IPS DF 6.9 (cell line): ENCODE measurements around the gene PPP2R5C.

Source experiments
- DNase-seq: peaks from one replicate; pipeline ENCODE4 v3.0.0-alpha.2; 2013; ENCODE audit warnings: low read depth, low spot score
- H3K27ac ChIP-seq: one replicate; pipeline ENCODE4 v1.5.1; 2013; ENCODE audit warnings: low read length, control low read depth
- H3K27me3 ChIP-seq: 2 replicates; pipeline ENCODE4 v1.6.1; 2013; ENCODE audit warnings: mild to moderate bottlenecking, low read length; ENCODE audit not compliant: control insufficient read depth, insufficient read depth
- H3K36me3 ChIP-seq: 2 replicates; pipeline ENCODE4 v1.6.1; 2013; ENCODE audit warnings: low read length; ENCODE audit not compliant: control insufficient read depth, insufficient read depth
- H3K4me1 ChIP-seq: 2 replicates; pipeline ENCODE4 v1.6.1; 2013; ENCODE audit warnings: low read length; ENCODE audit not compliant: control insufficient read depth, insufficient read depth
- H3K4me3 ChIP-seq: 2 replicates; pipeline ENCODE4 v1.5.1; 2013; ENCODE audit warnings: mild to moderate bottlenecking, low read length
- H3K9me3 ChIP-seq: 2 replicates; pipeline ENCODE4 v1.6.1; 2013; ENCODE audit warnings: low read length, inconsistent platforms; ENCODE audit not compliant: control insufficient read depth, insufficient read depth
- WGBS: extraction: QIAGEN DNeasy Blood & Tissue Kit; methylation state at CpG from one replicate; pipeline ENCODE4 v1.1.7; 2013; ENCODE audit warnings: mixed read lengths, missing lambda C conversion rate; ENCODE audit not compliant: insufficient read length, insufficient coverage; 5-methylcytosine and 5-hydroxymethylcytosine counted together

The PPP2R5C gene

DNA sequence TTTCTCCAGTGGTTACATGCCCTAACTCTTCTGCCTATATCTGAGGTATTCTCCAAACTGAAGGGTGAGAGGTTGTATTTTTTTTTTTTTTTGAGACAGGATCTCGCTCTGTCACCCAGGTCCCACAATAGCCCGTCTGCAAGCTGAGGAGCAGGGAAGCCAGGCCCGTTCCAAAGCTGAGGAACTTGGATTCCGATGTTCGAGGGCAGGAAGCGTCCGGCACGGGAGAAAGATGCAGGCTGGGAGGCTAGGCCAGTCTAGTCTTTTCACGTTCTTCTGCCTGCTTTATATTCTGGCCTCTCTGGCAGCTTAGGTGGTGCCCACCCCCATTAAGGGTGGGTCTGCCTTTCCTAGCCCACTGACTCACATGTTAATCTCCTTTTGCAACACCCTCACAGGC is 135.8 kb downstream of the PPP2R5C start:
- H3K4me3 ChIP-seq, result no peak overlapping the region
- WGBS, result no CpG with 5 or more reads among the region's 9 CpGs
- no peaks in the 10 kb centered on the region for H3K4me1 ChIP-seq
- H3K27ac ChIP-seq, result no peak overlapping the region
- peaks cover 6% of the 10 kb centered on the region for H3K36me3 ChIP-seq
- no peaks in the 10 kb centered on the region for H3K27me3 ChIP-seq
- no peaks in the 10 kb centered on the region for H3K9me3 ChIP-seq
- DNase-seq, result no peak

DNA sequence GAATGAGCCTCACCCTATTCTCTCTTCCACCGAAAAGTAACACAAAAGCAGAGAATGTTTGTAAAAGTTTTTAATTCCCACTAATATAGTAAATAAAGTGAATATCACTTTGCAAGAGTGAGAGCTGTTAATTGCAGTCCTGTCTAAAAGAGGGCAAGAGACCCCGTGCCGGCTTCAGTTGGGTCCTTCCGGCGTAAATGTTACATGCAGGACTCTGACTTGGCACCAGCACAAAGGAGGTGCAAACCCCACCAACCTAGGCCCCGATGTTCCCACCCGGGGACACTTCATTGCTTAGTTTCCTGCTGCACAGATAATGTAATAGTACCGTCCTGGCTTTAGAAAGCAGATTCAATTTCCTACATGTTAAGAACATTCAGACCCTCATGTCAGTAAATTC is 136.9 kb downstream of the PPP2R5C start:
- no peak for DNase-seq
- H3K4me3 ChIP-seq, result no peak overlapping the region
- H3K4me1 ChIP-seq, result no peaks in the 10 kb centered on the region
- H3K9me3 ChIP-seq, result no peaks in the 10 kb centered on the region
- no peaks in the 10 kb centered on the region for H3K27me3 ChIP-seq
- peaks cover 6% of the 10 kb centered on the region for H3K36me3 ChIP-seq
- WGBS, result no CpG with 5 or more reads among the region's 8 CpGs
- H3K27ac ChIP-seq, result no peak overlapping the region

DNA sequence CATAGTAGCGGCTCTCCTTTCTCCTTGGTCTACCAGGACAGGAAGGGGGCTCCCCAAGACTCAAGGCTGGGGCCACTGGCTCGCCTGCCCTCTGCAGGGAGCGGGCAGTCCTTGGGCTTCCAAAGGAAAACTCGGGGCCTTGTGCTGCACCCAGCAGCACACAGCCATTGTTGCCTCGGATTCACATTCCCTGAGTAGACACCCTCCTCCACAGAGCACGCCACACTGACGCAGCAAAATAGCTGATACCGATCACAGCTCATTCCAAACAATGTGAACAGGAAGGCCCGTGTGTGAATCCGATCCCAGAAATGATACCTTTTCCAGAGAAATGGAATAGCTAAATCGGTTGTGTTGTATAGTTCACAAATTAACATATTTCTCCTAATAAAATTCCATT is 137.8 kb downstream of the PPP2R5C start:
- H3K4me1 ChIP-seq, result no peaks in the 10 kb centered on the region
- H3K4me3 ChIP-seq, result no peak overlapping the region
- no peaks in the 10 kb centered on the region for H3K27me3 ChIP-seq
- H3K9me3 ChIP-seq, result no peaks in the 10 kb centered on the region
- H3K36me3 ChIP-seq, result peaks cover 6% of the 10 kb centered on the region
- WGBS, result no CpG with 5 or more reads among the region's 11 CpGs
- DNase-seq, result no peak
- no peak overlapping the region for H3K27ac ChIP-seq

DNA sequence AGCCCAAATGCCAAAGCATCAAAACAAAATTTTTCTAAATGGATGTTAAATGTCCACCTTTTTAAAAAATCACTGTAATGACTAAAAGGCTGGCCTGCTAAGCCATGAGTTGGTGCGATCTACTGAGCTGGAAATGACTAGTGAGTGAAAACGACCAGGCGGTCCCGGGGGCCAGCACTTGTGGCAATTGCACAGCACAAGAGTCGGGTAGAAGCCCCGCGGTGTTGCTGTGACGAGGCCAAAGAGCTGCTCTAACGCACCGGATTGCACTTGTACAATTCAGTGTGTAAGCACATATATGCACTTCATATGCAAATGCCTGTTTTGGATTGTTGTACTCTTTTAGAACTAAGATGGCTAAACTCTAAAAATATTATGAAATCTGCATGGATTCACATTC is 138.7 kb downstream of the PPP2R5C start:
- Histone ChIP-seq H3K36me3 (peaks cover 9% of the 10 kb centered on the region), H3K4me1 (no peaks in the 10 kb centered on the region), H3K27ac (no peak overlapping the region), H3K9me3 (no peaks in the 10 kb centered on the region), H3K4me3 (no peak overlapping the region), H3K27me3 (no peaks in the 10 kb centered on the region)
- WGBS, result no CpG with 5 or more reads among the region's 10 CpGs
- DNase-seq, result no peak

- H3K27me3 ChIP-seq, result no peaks in the 10 kb centered on the region
- no CpG with 5 or more reads among the region's 13 CpGs for WGBS
- no peak for DNase-seq
- H3K4me3 ChIP-seq, result no peak overlapping the region
- H3K27ac ChIP-seq, result no peak overlapping the region
- peaks cover 17% of the 10 kb centered on the region for H3K36me3 ChIP-seq
- no peaks in the 10 kb centered on the region for H3K4me1 ChIP-seq
- no peaks in the 10 kb centered on the region for H3K9me3 ChIP-seq
Observed at GRCh38 chr14:101903111-101903561, 141.6 kb downstream of the PPP2R5C start.

- DNase-seq, result no peak
- Histone ChIP-seq H3K9me3 (no peaks in the 10 kb centered on the region), H3K27ac (no peak overlapping the region), H3K36me3 (peaks cover 16% of the 10 kb centered on the region), H3K4me1 (no peaks in the 10 kb centered on the region), H3K27me3 (no peaks in the 10 kb centered on the region), H3K4me3 (no peak overlapping the region)
- no CpG with 5 or more reads among the region's 9 CpGs for WGBS
Observed at GRCh38 chr14:101905614-101906013, 144.1 kb downstream of the PPP2R5C start.

DNA sequence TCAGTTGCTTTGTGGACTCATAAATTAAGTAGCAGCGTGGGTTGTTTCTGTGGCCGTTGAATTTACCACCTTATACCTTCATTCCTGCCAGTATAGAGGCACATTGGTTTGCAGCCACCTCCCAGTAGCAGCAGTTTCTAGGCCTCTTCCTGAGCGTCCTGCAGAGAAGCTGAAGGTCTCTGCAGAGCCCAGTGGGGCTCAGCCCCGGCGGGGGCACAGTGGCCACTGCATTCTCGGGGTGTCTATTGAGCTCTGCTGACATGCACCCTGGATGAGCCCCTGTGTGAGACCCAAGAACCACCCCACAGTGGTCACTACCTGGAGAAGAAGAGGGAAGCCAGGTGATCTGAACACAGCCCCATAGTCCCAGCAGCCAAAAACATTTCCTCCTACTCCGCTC is 145.1 kb downstream of the PPP2R5C start:
- Histone ChIP-seq H3K36me3 (peaks cover 12% of the 10 kb centered on the region), H3K4me3 (no peak overlapping the region), H3K9me3 (no peaks in the 10 kb centered on the region), H3K4me1 (no peaks in the 10 kb centered on the region), H3K27ac (no peak overlapping the region), H3K27me3 (no peaks in the 10 kb centered on the region)
- WGBS, result no CpG with 5 or more reads among the region's 7 CpGs
- no peak for DNase-seq

DNA sequence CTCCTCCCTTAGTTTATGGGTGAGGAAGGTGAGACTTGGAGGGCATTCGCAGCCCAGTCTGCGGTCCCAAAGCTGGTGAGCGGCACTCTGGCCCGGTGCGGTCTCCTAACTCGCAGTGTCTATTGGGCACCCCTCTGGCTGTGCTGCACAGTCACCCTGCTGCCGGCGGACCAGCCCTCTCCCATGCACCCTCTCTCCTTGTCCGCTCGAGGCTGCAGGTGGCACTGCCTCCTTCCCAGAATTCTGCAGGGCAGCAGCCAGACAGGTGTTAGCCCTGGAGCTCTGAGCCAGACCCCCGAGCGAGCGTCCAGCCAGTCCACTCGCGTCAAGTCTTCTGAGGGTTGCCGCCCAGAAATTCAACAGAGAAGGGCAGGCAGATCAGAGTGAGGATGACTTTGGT is 146.1 kb downstream of the PPP2R5C start:
- no peaks in the 10 kb centered on the region for H3K9me3 ChIP-seq
- H3K27ac ChIP-seq, result no peak overlapping the region
- peaks cover 12% of the 10 kb centered on the region for H3K36me3 ChIP-seq

GRCh38 chr14:101908795-101909194 is 147.3 kb downstream of the PPP2R5C start:
- no peaks in the 10 kb centered on the region for H3K27me3 ChIP-seq
- H3K27ac ChIP-seq, result no peak overlapping the region
- H3K4me1 ChIP-seq, result no peaks in the 10 kb centered on the region
- no peak for DNase-seq
- H3K9me3 ChIP-seq, result no peaks in the 10 kb centered on the region
- peaks cover 12% of the 10 kb centered on the region for H3K36me3 ChIP-seq
- H3K4me3 ChIP-seq, result no peak overlapping the region
- WGBS, result 100% methylated on average over 1 of the region's 8 CpGs

More for the DNA sequence above, 146.1 kb downstream of the PPP2R5C start:
- no peaks in the 10 kb centered on the region for H3K4me1 ChIP-seq
- DNase-seq, result no peak
- no CpG with 5 or more reads among the region's 16 CpGs for WGBS
- H3K27me3 ChIP-seq, result no peaks in the 10 kb centered on the region
- no peak overlapping the region for H3K4me3 ChIP-seq

DNA sequence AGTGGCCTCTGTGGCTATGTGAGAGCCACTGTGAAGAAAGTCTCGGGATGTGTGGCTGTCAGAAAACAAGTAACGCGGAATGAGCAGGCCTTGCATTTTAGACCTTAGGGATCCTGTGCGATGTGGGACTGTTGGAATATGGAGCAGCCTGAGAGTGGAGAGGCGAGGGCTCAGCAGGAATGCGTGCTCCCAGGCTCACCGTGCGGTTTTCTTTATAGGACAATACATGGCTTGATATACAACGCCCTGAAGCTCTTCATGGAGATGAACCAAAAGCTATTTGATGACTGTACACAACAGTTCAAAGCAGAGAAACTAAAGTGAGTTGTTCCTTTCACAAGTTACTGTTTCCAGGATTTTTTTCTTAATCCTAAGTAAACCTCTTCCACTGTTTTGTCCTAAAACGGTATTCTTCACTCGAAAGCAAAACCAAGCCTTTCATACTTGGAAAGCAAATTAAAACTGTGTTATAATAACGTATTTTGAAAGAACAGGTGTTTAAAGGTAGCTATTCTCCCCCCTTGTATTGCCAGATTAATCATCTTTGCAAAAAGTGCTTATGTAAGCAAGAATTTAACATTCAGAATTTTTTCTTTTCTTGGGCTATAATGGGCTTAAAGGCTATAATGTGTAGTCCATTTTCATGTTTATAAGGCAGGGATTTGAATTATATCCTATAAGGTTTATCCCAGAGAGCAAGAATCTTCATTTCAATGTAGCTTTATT is 148.0 kb downstream of the PPP2R5C start:
- Histone ChIP-seq H3K27me3 (no peaks in the 10 kb centered on the region), H3K4me1 (no peaks in the 10 kb centered on the region), H3K9me3 (no peaks in the 10 kb centered on the region), H3K27ac (no peak overlapping the region), H3K4me3 (no peak overlapping the region), H3K36me3 (peaks cover 13% of the 10 kb centered on the region)
- DNase-seq, result no peak
- WGBS, result no CpG with 5 or more reads among the region's 12 CpGs

DNA sequence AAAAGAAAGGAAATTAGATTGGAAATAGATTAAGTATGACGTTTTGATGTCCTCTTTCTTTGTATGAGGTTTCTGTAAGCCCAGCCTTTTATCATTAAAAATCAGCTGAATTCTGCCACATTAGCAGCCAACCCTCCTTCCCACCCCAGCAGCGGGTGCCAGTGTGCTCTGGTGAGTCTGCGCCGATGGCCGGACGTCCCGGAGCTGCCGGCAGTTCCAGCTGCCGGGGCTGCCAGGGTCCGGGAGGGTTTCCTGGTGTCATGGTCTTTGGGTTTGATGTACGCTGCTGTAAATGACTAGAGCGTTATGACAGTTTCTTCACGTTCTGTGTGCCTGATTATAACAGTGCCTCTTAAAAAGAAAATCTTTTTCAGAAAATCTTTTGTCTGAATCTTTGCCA is 151.3 kb downstream of the PPP2R5C start:
- Histone ChIP-seq H3K4me1 (peaks cover 8% of the 10 kb centered on the region), H3K27ac (no peak overlapping the region), H3K36me3 (peaks cover 4% of the 10 kb centered on the region; the same call in 1 of the 2 replicates), H3K27me3 (no peaks in the 10 kb centered on the region), H3K9me3 (no peaks in the 10 kb centered on the region), H3K4me3 (no peak overlapping the region)
- DNase-seq, result no peak
- WGBS, result no CpG with 5 or more reads among the region's 13 CpGs
